ENCODE data around the gene DMXL1. TPM values are rescaled to one million over a fixed set of nuclear protein-coding genes. Genes with fewer than 3 reads are reported as not detected.

Gene DMXL1
- total and polyA plus RNA-seq, 2 experiments from 2014 or later, result 12.0 to 32.4 TPM

DNA sequence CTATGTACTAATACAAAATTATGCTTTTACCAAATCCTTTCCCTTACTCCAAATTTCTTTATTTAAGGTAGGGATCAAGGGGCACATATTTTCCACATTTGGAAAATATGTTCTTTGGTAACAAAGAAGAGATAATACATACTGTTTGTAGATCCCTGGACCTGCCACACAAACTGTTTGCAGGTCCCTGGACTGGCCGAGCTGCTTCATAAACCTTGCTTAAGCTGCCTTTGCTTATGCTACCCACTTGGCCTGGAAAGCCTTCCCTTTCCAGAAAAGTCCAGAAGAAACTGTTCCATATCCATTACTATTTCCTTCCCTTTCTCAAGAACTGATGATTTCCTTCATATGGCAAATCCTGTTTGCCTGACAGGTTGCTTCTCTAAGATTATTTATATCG is 22.6 kb upstream of the DMXL1 start:
- H3K4me3 ChIP-seq, result no peak overlapping the region
- no peak for TF ChIP-seq EZH2phosphoT487 (IDR thresholded peaks at IDR 0.05; ENCODE audit: insufficient read depth, low read depth)
- no peak for TF ChIP-seq EZH2 (IDR thresholded peaks at IDR 0.05; ENCODE audit: insufficient read depth, poor library complexity, severe bottlenecking)
- peaks cover 4% of the 10 kb centered on the region; the same call in 1 of the 2 replicates for H3F3A ChIP-seq (ENCODE audit: insufficient read depth)
- no peaks in the 10 kb centered on the region for H3K9me3 ChIP-seq (ENCODE audit: low read depth)
- DNase-seq, result no peak
- H3K9me2 ChIP-seq (ENCODE audit: insufficient read depth), result no peaks in the 10 kb centered on the region
- H3K9ac ChIP-seq, result no peak overlapping the region
- H3K4me2 ChIP-seq (ENCODE audit: unreplicated experiment), result no peak overlapping the region
- no peak overlapping the region for H3K27ac ChIP-seq
- H3K79me2 ChIP-seq (ENCODE audit: insufficient read depth), result no peaks in the 10 kb centered on the region
- H3K4me1 ChIP-seq (ENCODE audit: insufficient read depth), result peaks cover 4% of the 10 kb centered on the region
- no peaks in the 10 kb centered on the region for H3K36me3 ChIP-seq (ENCODE audit: low read depth)
- WGBS, 2 experiments (ENCODE audit: low coverage in 1 of 2, low lambda C conversion rate in 2 of 2, missing lambda C conversion rate in 2 of 2), result 79 to 89% methylated on average over 2 of the region's 2 CpGs
- in situ Hi-C loops (cut with MboI), result no loop called here
- no peaks in the 10 kb centered on the region for H3K27me3 ChIP-seq (replicated peaks; ENCODE audit: insufficient read depth)
- no peak overlapping the region for H2AFZ ChIP-seq
- no peaks in the 10 kb centered on the region for H4K20me1 ChIP-seq (ENCODE audit: insufficient read depth)

DNA sequence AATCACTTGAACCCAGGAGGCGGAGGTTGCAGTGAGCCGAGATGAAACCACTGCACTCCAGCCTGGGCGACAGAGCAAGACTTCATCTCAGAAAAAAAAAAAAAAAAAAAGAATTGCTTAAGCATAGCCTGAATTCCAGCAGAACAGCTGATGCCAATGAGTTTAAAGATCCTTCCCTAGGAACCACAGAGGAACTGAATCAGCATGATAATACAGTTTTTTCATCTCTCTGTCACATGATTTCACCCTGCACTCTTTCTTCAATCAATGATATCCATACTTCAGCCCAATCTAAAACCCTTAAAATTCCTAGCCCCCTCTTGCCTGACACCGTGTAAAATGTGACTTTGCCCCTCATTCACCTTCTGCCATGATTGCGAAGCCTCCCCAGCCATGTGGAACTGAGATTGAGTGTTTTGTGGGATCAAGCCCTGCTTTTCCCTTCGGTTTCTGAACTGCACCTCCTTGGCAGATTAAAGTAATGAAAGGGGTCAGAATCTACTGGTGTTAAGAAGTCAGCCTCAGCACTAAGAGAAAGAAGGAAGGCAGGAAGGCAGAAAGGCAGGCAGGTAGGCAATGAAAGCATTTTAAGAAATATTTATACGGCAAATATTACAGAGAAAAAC is 20.9 kb upstream of the DMXL1 start:
- in situ Hi-C loops (cut with MboI), result no loop called here

DNA sequence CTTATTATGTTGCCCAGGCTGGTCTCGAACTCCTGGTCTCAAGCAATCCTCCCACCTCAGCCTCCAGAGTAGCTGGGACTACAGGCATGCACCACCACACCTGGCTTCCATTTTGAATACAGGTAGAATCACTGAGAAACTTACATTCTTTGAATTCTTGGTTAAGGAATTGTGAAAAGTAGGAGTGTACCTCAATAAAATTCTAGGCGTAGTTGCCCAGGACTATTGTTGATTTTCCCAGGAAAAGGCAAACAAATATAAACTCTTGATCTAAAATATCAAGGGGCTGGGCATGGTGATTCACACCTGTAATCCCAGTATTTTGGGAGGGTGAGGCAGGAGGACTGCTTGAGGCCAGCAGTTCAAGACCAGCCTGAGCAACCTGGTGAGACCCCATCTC is 16.8 kb upstream of the DMXL1 start:
- H3K4me2 ChIP-seq (ENCODE audit: unreplicated experiment), result no peak overlapping the region
- H3K9me3 ChIP-seq (ENCODE audit: low read depth), result no peaks in the 10 kb centered on the region
- H3K4me1 ChIP-seq (ENCODE audit: insufficient read depth), result peaks cover 4% of the 10 kb centered on the region
- TF ChIP-seq EZH2phosphoT487 (IDR thresholded peaks at IDR 0.05; ENCODE audit: insufficient read depth, low read depth), result no peak
- no peak for TF ChIP-seq EZH2 (IDR thresholded peaks at IDR 0.05; ENCODE audit: insufficient read depth, poor library complexity, severe bottlenecking)
- H3F3A ChIP-seq (ENCODE audit: insufficient read depth), result peaks cover 4% of the 10 kb centered on the region; the same call in 1 of the 2 replicates
- no peak for DNase-seq
- H3K9me2 ChIP-seq (ENCODE audit: insufficient read depth), result no peaks in the 10 kb centered on the region
- H3K4me3 ChIP-seq, result no peak overlapping the region
- no peaks in the 10 kb centered on the region for H3K79me2 ChIP-seq (ENCODE audit: insufficient read depth)
- no peaks in the 10 kb centered on the region for H3K27me3 ChIP-seq (replicated peaks; ENCODE audit: insufficient read depth)
- no peaks in the 10 kb centered on the region for H4K20me1 ChIP-seq (ENCODE audit: insufficient read depth)
- no peak overlapping the region for H3K9ac ChIP-seq
- 92 to 96% methylated on average over 2 of the region's 2 CpGs for WGBS, 2 experiments (ENCODE audit: low coverage in 1 of 2, low lambda C conversion rate in 2 of 2, missing lambda C conversion rate in 2 of 2)
- H2AFZ ChIP-seq, result no peak overlapping the region
- no peak overlapping the region for H3K27ac ChIP-seq
- no peaks in the 10 kb centered on the region for H3K36me3 ChIP-seq (ENCODE audit: low read depth)
- in situ Hi-C loops (cut with MboI), result no loop called here

More for the DNA sequence above, 20.9 kb upstream of the DMXL1 start:
- Histone ChIP-seq H3K36me3 (ENCODE audit: low read depth) (no peaks in the 10 kb centered on the region), H3K4me2 (ENCODE audit: unreplicated experiment) (no peak overlapping the region), H3K9me2 (ENCODE audit: insufficient read depth) (no peaks in the 10 kb centered on the region), H2AFZ (peak overlapping the region; percentile 93), H3F3A (ENCODE audit: insufficient read depth) (peaks cover 4% of the 10 kb centered on the region; the same call in 1 of the 2 replicates), H3K4me3 (no peak overlapping the region), H3K27ac (peak overlapping the region; percentile 62), H3K4me1 (ENCODE audit: insufficient read depth) (peaks cover 4% of the 10 kb centered on the region), H3K79me2 (ENCODE audit: insufficient read depth) (no peaks in the 10 kb centered on the region), H3K9me3 (ENCODE audit: low read depth) (no peaks in the 10 kb centered on the region), H4K20me1 (ENCODE audit: insufficient read depth) (no peaks in the 10 kb centered on the region), H3K27me3 (replicated peaks; ENCODE audit: insufficient read depth) (no peaks in the 10 kb centered on the region), H3K9ac (0 out of 2 replicates have a peak overlapping the region, but pooled peaks have one; percentile 20)
- DNase-seq, result peak; percentile 87
- TF ChIP-seq EZH2phosphoT487 (IDR thresholded peaks at IDR 0.05; ENCODE audit: insufficient read depth, low read depth), result no peak
- TF ChIP-seq EZH2 (IDR thresholded peaks at IDR 0.05; ENCODE audit: insufficient read depth, poor library complexity, severe bottlenecking), result no peak
- 47 to 49% methylated on average over 7 of the region's 7 CpGs for WGBS, 2 experiments (ENCODE audit: low coverage in 1 of 2, low lambda C conversion rate in 2 of 2, missing lambda C conversion rate in 2 of 2)

DNA sequence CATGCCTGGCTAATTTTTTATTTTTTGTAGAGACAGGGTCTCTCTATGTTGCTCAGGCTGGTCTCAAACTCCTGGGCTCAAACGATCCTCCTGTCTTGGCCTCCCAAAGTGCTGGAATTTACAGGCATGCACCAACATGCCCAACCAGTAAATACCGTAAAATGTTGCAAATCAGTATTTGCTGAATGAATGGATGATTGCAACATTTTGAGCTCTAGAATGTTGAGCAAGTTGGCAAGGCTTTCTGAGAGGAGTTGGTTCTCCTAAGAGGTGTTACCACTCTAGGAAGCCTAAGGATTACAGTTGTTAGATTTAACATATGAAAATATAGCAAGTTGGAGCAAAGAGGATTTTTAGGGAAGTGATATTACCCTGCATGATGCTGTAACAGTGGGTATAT is 15.6 kb upstream of the DMXL1 start:
- TF ChIP-seq EZH2phosphoT487 (IDR thresholded peaks at IDR 0.05; ENCODE audit: insufficient read depth, low read depth), result no peak
- no peak for TF ChIP-seq EZH2 (IDR thresholded peaks at IDR 0.05; ENCODE audit: insufficient read depth, poor library complexity, severe bottlenecking)
- Histone ChIP-seq H3K27ac (no peak overlapping the region), H3K4me2 (ENCODE audit: unreplicated experiment) (no peak overlapping the region), H2AFZ (no peak overlapping the region), H3K79me2 (ENCODE audit: insufficient read depth) (no peaks in the 10 kb centered on the region), H3K4me1 (ENCODE audit: insufficient read depth) (no peaks in the 10 kb centered on the region), H3F3A (ENCODE audit: insufficient read depth) (no peaks in the 10 kb centered on the region), H4K20me1 (ENCODE audit: insufficient read depth) (no peaks in the 10 kb centered on the region), H3K9me2 (ENCODE audit: insufficient read depth) (no peaks in the 10 kb centered on the region), H3K4me3 (no peak overlapping the region), H3K27me3 (replicated peaks; ENCODE audit: insufficient read depth) (no peaks in the 10 kb centered on the region), H3K36me3 (ENCODE audit: low read depth) (no peaks in the 10 kb centered on the region), H3K9ac (no peak overlapping the region), H3K9me3 (ENCODE audit: low read depth) (no peaks in the 10 kb centered on the region)
- DNase-seq, result peak; percentile 17
- in situ Hi-C loops (cut with MboI), result no loop called here
- 71 to 84% methylated on average over 2 of the region's 2 CpGs for WGBS, 2 experiments (ENCODE audit: low coverage in 1 of 2, low lambda C conversion rate in 2 of 2, missing lambda C conversion rate in 2 of 2)

Data from GM23248 (cell line).